Common myeloid progenitor, CD34-positive (primary cell): ENCODE data around the gene PHLPP1.

ENCODE experiments used
- CTCF ChIA-PET: fragments of 350-600 bp; sonication (Branson Sonifier 250); formaldehyde crosslinking; loops from one replicate; lab custom pipeline; 2021; ENCODE audit warnings: antibody characterized with exemption; lab: Charles Lee
- POLR2A ChIA-PET: fragments of 350-600 bp; sonication (Branson Sonifier 250); formaldehyde crosslinking; loops from one replicate; lab custom pipeline; 2021; ENCODE audit warnings: antibody characterized with exemption; lab: Charles Lee
- DNase-seq, 3 donors: peaks; one replicate each; pipeline versions ENCODE4 v3.0.0 to v3.0.0-alpha.2; 2013
- H3K27ac ChIP-seq, 2 experiments: 1 replicate in 1 of 2; 2 replicates in 1 of 2; pipeline ENCODE4 v1.7.0; 2013; ENCODE audit warnings: inconsistent platforms in 2 of 2, low read length in 2 of 2, mild to moderate bottlenecking in 2 of 2, low read depth in 1 of 2, moderate library complexity in 1 of 2; ENCODE audit not compliant: severe bottlenecking in 2 of 2, insufficient read depth in 1 of 2, poor library complexity in 1 of 2
- H3K27me3 ChIP-seq, 5 experiments: replicated peaks in 2 of 5; 1 replicate in 3 of 5; 2 replicates in 2 of 5; pipeline versions ENCODE4 v1.6.1 to v1.7.0; 2013; ENCODE audit warnings: low read length in 4 of 5, mild to moderate bottlenecking in 2 of 5, moderate library complexity in 2 of 5, inconsistent platforms in 1 of 5; ENCODE audit not compliant: insufficient read depth in 5 of 5, control insufficient read depth in 4 of 5
- H3K36me3 ChIP-seq, 4 experiments: 1 replicate in 2 of 4; 2 replicates in 2 of 4; pipeline versions ENCODE4 v1.6.1 to v1.7.0; 2013; ENCODE audit warnings: low read length in 3 of 4, control low read depth in 1 of 4, mild to moderate bottlenecking in 1 of 4; ENCODE audit not compliant: control insufficient read depth in 4 of 4, insufficient read depth in 4 of 4
- H3K4me1 ChIP-seq, 4 experiments: 1 replicate in 3 of 4; 2 replicates in 1 of 4; pipeline versions ENCODE4 v1.6.1 to v1.7.1; 2013; ENCODE audit warnings: low read length in 3 of 4, mild to moderate bottlenecking in 3 of 4, control low read depth in 1 of 4, inconsistent platforms in 1 of 4, moderate library complexity in 1 of 4; ENCODE audit not compliant: control insufficient read depth in 4 of 4, insufficient read depth in 4 of 4; ENCODE audit errors: control extremely low read depth in 1 of 4
- H3K4me3 ChIP-seq, 7 experiments: 1 replicate in 4 of 7; 2 replicates in 3 of 7; pipeline versions ENCODE4 v1.5.1 to v1.7.0; 2013; ENCODE audit warnings: mild to moderate bottlenecking in 7 of 7, low read length in 6 of 7, moderate library complexity in 6 of 7, inconsistent platforms in 2 of 7, low read depth in 2 of 7, control low read depth in 1 of 7; ENCODE audit not compliant: insufficient read depth in 4 of 7, control insufficient read depth in 1 of 7; ENCODE audit errors: extremely low read depth in 1 of 7
- H3K9me3 ChIP-seq, 5 experiments: 1 replicate in 4 of 5; 2 replicates in 1 of 5; pipeline versions ENCODE4 v1.6.1 to v1.7.1; 2013; ENCODE audit warnings: low read length in 4 of 5, mild to moderate bottlenecking in 2 of 5, inconsistent platforms in 1 of 5, low read depth in 1 of 5, moderate library complexity in 1 of 5; ENCODE audit not compliant: control insufficient read depth in 4 of 5, insufficient read depth in 2 of 5; ENCODE audit errors: control extremely low read depth in 1 of 5
- WGBS: methylation state at CpG from one replicate; pipeline ENCODE4 v1.1.5; 2013; ENCODE audit not compliant: insufficient coverage; 5-methylcytosine and 5-hydroxymethylcytosine counted together

PHLPP1 gene

DNA sequence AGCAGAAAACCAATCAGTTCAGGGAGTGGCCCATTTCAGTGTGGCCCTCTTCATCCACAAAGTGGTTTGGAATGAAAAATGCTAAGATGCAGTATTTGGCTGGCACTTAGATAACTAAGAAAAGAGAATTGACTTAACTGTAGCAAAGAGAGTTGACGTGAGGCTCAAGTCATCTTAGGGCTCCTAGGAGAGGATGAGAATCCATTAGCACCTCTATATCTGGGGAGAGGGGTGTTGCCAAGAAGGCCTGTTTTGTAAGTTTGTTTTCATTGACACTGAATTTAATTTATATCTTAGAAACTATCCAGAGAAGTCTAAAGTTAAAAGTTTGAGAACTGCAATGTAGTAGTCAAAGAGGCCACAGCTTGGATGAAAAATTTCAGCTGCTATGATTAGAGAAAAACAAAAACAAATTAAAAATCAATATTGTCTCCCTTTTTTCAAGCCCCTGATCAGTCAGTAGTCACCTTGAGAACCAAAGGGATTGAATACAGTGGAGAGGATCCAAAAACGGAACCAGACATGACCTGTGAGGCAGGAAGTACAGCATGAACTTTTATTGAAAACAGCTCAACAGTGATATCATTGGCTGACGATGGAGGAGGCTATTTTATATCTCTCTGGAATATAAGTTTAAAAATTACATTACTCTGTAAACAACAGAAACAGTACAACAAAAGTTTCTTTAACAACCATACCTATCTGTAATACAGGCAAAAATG is 52.7 kb downstream of the PHLPP1 start:
- ChIA-PET POLR2A (no interaction called here), CTCF (interaction anchor here (1.4 to 1.5 kb wide), 2 partner anchors 35 to 130 kb away, joined by 3 to 5 read pairs; no protein-coding TSS in a partner anchor)
- Histone ChIP-seq H3K9me3 (no peaks in the 10 kb centered on the region), H3K4me3 (no peak overlapping the region), H3K27ac (no peak overlapping the region), H3K36me3 (no peaks in the 10 kb centered on the region), H3K27me3 (no peaks in the 10 kb centered on the region), H3K4me1 (peaks cover 0 to 3% (median 0%) of the 10 kb centered on the region in 4 experiments)
- 71% methylated on average over 2 of the region's 3 CpGs for WGBS
- DNase-seq, result no peak

DNA sequence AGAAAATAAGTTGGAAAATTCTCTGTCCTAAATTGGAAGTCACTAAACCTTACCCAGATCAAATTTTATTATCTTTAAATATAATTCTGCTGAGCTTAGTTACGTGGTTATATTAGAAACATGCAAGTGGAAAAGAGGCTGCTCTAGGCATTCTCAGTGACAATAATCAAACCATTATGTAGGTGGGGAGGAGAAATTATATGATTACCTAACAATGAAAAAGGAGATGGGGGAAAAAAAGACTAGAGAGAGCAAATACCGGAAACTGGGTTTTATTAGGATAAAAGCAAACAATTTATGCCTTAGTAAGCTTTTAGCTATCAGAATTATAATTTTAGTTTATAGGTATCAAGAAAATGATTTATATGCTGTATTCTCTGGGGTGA is 53.2 kb downstream of the PHLPP1 start:
- Histone ChIP-seq H3K27ac (no peak overlapping the region), H3K27me3 (no peaks in the 10 kb centered on the region), H3K9me3 (no peaks in the 10 kb centered on the region), H3K36me3 (no peaks in the 10 kb centered on the region), H3K4me3 (no peak overlapping the region), H3K4me1 (peaks cover 0 to 3% (median 0%) of the 10 kb centered on the region in 4 experiments)
- no peak for DNase-seq
- WGBS, result 100% methylated on average over 1 of the region's 2 CpGs
- CTCF ChIA-PET, result interaction anchor here (1.4 kb wide), 1 partner anchor 34 kb away, joined by 5 read pairs; no protein-coding TSS in a partner anchor
- POLR2A ChIA-PET, result no interaction called here

DNA sequence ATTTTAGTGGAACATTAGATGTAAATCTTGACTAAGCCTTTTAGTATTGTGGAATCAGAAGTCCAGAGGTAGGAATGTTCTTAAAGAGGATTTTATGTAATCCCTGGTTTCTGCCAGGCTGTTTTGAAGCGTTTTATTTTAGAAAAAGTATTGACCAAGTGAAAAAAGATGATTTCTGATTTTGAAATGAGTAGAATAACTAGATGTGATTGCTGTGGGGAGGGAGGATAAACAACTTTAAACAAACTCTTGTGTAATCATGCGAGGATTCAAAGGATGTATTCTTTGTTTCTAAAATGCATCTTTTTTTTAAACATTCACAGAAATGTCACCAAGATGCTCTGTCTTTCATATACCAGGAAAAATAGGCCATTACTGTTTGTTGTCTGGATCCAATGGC is 53.9 kb downstream of the PHLPP1 start:
- H3K9me3 ChIP-seq, result no peaks in the 10 kb centered on the region
- ChIA-PET POLR2A (no interaction called here), CTCF (no interaction called here)
- WGBS, result 100% methylated on average over 1 of the region's 2 CpGs
- peaks cover 0 to 3% (median 0%) of the 10 kb centered on the region in 4 experiments for H3K4me1 ChIP-seq
- no peak for DNase-seq
- no peaks in the 10 kb centered on the region for H3K36me3 ChIP-seq
- H3K27me3 ChIP-seq, result no peaks in the 10 kb centered on the region
- H3K4me3 ChIP-seq, result no peak overlapping the region
- H3K27ac ChIP-seq, result no peak overlapping the region

DNA sequence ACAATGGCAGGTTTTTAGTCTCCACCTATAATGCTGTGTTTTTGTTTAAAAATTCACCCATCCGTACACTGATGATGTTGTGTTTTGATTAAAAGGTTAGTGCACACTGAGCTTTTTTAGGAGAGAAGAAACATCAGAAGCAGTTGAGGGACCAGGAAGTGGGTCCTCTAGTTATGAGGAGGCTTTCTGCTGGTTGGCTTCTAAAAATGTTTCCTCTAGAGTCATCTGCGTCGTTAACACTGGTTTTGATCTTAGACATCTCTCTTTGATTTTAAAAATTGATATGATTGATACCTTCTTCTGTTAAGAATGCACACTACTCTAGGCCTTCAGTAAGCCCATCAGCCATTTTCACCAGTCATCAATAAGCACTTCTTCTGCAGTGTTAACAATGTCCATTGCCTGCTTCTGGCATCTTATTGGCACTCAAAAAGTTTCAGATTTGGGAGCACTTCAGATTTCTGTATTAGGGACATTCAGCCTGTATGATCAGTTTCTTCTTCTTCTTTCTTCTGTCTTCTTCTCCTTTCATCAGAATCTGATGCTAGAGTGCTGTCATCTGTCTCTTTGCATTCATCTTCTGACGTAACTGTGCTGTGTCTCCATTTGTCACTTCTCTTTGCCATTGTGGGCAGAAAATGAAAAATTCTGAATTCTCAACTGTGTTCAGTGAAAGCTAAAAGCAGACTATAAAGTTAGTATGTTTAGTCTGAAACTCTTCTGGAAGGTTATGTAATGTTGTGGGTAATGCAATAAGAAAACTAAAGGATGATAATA is 56.3 kb downstream of the PHLPP1 start:
- CTCF ChIA-PET, result no interaction called here
- no peak for DNase-seq
- Histone ChIP-seq H3K9me3 (no peaks in the 10 kb centered on the region), H3K4me3 (no peak overlapping the region), H3K4me1 (peaks cover 0 to 3% (median 0%) of the 10 kb centered on the region in 4 experiments), H3K27ac (no peak overlapping the region), H3K36me3 (no peaks in the 10 kb centered on the region), H3K27me3 (no peaks in the 10 kb centered on the region)
- POLR2A ChIA-PET, result no interaction called here
- no CpG with 5 or more reads among the region's 4 CpGs for WGBS

DNA sequence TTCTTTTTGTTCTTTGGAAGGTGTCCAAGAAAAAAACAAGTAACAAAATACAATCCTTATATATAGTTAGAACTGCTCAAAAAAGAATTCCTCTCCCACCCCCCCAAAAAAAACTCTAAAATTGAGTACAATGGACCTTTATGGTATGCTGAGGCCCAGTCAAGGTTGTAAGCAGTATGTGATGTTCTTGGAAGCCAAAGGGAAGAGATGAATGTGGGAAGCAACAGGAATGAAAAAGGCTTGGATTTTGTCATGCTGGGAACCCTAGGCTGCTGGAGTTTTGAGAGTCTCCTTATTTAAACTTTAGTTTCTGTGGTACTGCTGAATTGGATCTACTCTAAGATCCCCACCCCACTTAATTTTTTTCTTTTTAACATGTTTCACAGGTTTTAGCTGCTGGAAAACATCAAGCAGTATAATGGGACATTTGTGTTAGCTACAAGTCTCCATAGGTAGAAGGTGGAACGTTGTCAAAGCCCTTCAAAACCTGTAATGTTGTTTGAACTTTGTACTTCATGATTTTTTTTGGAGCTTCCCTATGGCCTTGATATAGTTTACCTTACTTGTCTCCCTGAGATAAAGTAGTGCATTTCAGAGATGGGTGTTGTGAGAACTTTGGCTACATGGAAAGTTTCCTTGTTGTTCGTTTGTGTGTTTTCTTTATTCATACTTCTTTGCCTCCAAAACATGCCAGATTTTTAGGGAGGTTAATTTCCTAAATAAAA is 57.7 kb downstream of the PHLPP1 start:
- POLR2A ChIA-PET, result interaction anchor here (1.5 kb wide), 1 partner anchor 35 kb away, joined by 3 read pairs; no protein-coding TSS in a partner anchor
- Histone ChIP-seq H3K27me3 (no peaks in the 10 kb centered on the region), H3K4me1 (peaks cover 0 to 3% (median 0%) of the 10 kb centered on the region in 4 experiments), H3K36me3 (no peaks in the 10 kb centered on the region), H3K4me3 (no peak overlapping the region), H3K27ac (no peak overlapping the region), H3K9me3 (no peaks in the 10 kb centered on the region)
- WGBS, result 86% methylated on average over 1 of the region's 2 CpGs
- CTCF ChIA-PET, result interaction anchor here (0.6 to 1.7 kb wide), 5 partner anchors 12 to 98 kb away, joined by 3 to 4 read pairs (median 3); no protein-coding TSS in a partner anchor
- DNase-seq, result no peak

DNA sequence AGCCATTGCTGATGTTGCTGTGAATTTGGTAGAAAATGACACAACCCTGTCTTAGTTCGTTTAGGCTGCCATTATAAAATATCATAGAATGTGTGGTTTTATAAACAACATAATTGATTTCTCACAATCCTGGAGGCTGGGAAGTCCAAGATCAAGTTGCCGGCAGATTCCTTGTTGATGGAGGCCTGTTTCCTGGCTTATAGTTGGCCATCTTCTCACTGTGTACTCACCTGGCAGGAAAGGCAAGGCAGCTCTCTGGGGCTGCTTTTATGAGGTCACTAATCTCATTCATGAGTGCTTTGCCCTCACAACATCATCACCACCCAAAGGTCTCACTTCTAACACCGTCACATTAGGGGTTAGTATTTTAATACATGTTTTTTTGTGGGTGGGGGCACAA is 58.4 kb downstream of the PHLPP1 start:
- WGBS, result 100% methylated on average over 1 of the region's 3 CpGs
- DNase-seq, result no peak
- CTCF ChIA-PET, result interaction anchor here (0.6 to 1.7 kb wide), 6 partner anchors 11 to 99 kb away, joined by 3 to 4 read pairs (median 4); no protein-coding TSS in a partner anchor
- Histone ChIP-seq H3K36me3 (no peaks in the 10 kb centered on the region), H3K4me3 (no peak overlapping the region), H3K4me1 (no peaks in the 10 kb centered on the region), H3K27ac (no peak overlapping the region), H3K9me3 (no peaks in the 10 kb centered on the region), H3K27me3 (no peaks in the 10 kb centered on the region)
- POLR2A ChIA-PET, result interaction anchor here (1.5 kb wide), 1 partner anchor 36 kb away, joined by 3 read pairs; no protein-coding TSS in a partner anchor
